ENCODE results near the gene RAB27A.

RAB27A gene

GRCh38 chr15:55241891-55242290 lies 47.7 kb downstream of the RAB27A start:
- no peak overlapping the region for H3K4me3 ChIP-seq (ENCODE audit: control insufficient read depth, low read depth, low read length)
- no peak for TF ChIP-seq CTCF (conservative IDR thresholded peaks at IDR 0.05; ENCODE audit: control insufficient read depth, insufficient read depth, low read depth, low read length)
- DNase-seq (ENCODE audit: low read depth), result peak; percentile 57

DNA sequence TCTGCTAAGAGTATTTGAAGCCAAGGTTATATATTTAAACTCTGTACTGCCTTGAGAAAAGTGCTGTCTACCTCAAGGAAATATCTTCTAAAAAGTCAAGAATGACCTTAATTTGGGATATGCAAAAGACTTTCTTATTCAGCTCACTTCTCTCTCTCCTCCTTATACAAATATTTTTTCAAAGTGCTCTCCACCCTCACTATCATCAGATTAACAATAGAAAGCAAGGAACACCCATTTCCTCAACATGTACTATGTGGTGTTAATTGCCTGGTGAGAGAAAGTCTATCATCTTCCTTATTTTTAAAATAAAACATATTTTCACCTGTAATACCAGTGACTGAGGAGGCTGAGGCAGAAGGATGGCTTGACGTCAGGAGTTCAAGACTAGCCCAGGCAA lies 48.4 kb downstream of the RAB27A start:
- H3K4me3 ChIP-seq (ENCODE audit: control insufficient read depth, low read depth, low read length), result no peak overlapping the region
- DNase-seq (ENCODE audit: low read depth), result no peak
- no peak for TF ChIP-seq CTCF (conservative IDR thresholded peaks at IDR 0.05; ENCODE audit: control insufficient read depth, insufficient read depth, low read depth, low read length)

GRCh38 chr15:55240125-55240760 lies 49.4 kb downstream of the RAB27A start:
- TF ChIP-seq CTCF (conservative IDR thresholded peaks at IDR 0.05; ENCODE audit: control insufficient read depth, insufficient read depth, low read depth, low read length), result no peak
- no peak for DNase-seq (ENCODE audit: low read depth)
- H3K4me3 ChIP-seq (ENCODE audit: control insufficient read depth, low read depth, low read length), result no peak overlapping the region

DNA sequence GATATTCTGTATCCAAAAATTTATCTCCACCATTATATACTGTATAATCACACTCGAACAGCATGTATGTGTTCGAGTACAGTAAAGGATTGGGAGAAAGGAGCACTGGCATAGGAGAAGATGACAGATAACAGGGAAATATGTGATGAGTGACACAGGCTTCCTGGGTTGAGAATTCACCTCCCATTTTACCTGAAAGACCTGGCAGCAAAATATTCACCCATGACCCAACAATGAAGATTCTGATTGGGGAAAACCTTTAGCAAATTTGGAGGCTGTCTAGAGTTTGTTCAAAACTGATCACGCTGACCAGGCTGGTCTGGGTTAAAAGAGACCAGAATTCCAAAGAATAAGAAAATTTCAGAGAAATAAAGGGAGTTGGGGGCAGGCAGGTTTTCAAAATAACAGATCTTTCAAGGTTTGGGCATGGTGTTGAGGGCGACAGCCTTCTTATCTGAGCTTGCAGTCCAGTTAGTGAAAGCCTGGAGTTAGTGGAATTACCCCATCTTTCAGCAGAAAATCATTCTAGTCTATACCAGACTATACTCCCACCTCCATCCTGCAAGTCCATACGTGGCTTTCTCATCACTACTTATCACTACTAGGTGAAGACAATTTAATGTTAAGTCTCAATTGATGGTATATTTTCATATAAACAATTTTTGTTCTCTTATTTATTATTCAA lies 50.0 kb downstream of the RAB27A start:
- no peak overlapping the region for H3K4me3 ChIP-seq (ENCODE audit: control insufficient read depth, low read depth, low read length)
- TF ChIP-seq CTCF (conservative IDR thresholded peaks at IDR 0.05; ENCODE audit: control insufficient read depth, insufficient read depth, low read depth, low read length), result no peak

DNA sequence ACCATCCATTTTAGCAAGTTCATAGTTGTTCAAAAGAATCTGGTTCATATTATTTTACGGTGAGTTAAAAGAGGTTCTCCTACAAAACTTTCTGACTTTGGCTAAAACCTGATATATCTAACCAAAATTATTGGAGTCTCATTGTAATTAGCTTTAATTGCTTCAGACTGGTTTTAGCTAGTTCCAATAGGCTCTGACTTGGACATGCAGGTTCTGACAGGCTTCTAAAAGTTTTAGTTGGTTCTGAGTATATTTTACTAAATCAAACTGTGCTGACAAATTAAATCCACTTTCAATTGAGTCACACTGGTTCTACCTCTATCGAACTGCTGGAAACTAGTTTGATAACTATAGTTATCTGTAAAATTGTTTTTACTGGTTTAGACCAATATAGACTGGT lies 50.7 kb downstream of the RAB27A start:
- TF ChIP-seq CTCF (conservative IDR thresholded peaks at IDR 0.05; ENCODE audit: control insufficient read depth, insufficient read depth, low read depth, low read length), result no peak
- DNase-seq (ENCODE audit: low read depth), result no peak
- no peak overlapping the region for H3K4me3 ChIP-seq (ENCODE audit: control insufficient read depth, low read depth, low read length)

More for the DNA sequence above, 50.0 kb downstream of the RAB27A start:
- DNase-seq (ENCODE audit: low read depth), result no peak

DNA sequence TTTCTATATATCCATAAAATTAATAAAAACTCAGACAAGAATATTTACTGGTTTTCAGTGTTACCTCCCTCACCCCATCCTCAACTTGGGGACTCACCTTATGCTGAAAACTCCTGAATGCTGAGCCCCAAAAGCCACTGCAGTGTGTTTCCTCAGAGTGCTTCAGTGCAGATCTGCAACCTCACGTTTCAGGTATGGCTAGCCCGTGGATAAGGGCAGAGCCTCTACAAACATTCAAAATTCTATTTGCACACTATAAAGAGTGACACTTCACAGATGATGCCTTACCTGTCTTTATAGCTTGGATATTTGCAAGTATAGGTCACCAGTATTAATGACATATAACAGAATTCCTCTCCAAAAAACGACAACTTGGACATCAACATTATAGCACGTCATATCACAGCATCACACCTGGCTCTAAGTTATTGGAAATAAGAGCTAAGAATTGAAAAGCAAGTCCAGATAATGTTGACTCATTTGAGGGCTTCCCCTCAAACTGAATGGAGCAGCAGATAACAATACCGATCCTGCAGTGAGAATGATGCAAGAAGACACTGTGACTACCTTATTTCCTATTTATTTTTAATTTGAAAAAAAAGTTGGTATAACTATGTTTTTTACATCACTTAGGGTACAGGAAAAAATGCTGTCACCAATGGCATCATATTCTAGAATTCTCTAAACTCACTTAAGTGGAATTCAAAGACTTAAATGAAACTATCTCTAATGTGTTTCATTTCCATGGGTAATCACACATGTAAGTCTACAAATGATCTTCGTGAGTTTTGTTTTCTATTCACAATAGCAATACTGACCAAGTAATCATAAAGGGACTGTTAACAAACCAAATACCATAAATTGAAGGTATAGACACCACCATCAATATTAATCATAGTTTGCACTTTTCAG lies 52.1 kb downstream of the RAB27A start:
- no peak for DNase-seq (ENCODE audit: low read depth)
- no peak for TF ChIP-seq CTCF (conservative IDR thresholded peaks at IDR 0.05; ENCODE audit: control insufficient read depth, insufficient read depth, low read depth, low read length)
- no peak overlapping the region for H3K4me3 ChIP-seq (ENCODE audit: control insufficient read depth, low read depth, low read length)
